T follicular helper cell (primary cell): ENCODE results near the gene MUC6.

Experiments used
- DNase-seq: peaks from one replicate; pipeline ENCODE4 v3.0.0-alpha.2; 2020; ENCODE audit warnings: low read depth

Gene MUC6

GRCh38 chr11:1073261-1073724 is 36.8 kb upstream of the MUC6 start:
- no peak for DNase-seq

GRCh38 chr11:1072821-1073231 is 36.3 kb upstream of the MUC6 start:
- no peak for DNase-seq

- no peak for DNase-seq
Measured at GRCh38 chr11:1072116-1072820, 35.8 kb upstream of the MUC6 start.

GRCh38 chr11:1071571-1072115 is 35.1 kb upstream of the MUC6 start:
- DNase-seq = no peak

GRCh38 chr11:1070594-1071462 is 34.3 kb upstream of the MUC6 start:
- DNase-seq = no peak

GRCh38 chr11:1069740-1070139 is 33.2 kb upstream of the MUC6 start:
- no peak for DNase-seq

GRCh38 chr11:1067812-1068496 is 31.4 kb upstream of the MUC6 start:
- no peak for DNase-seq

- no peak for DNase-seq
Measured at GRCh38 chr11:1064167-1064566, 27.6 kb upstream of the MUC6 start.

GRCh38 chr11:1062075-1062820 is 25.7 kb upstream of the MUC6 start:
- DNase-seq = no peak

GRCh38 chr11:1060852-1061616 is 24.5 kb upstream of the MUC6 start:
- no peak for DNase-seq

- no peak for DNase-seq
Measured at GRCh38 chr11:1060410-1060809, 23.9 kb upstream of the MUC6 start.

- DNase-seq = no peak
Measured at GRCh38 chr11:1059759-1060158, 23.2 kb upstream of the MUC6 start.

- no peak for DNase-seq
Measured at GRCh38 chr11:1057806-1058205, 21.3 kb upstream of the MUC6 start.

- DNase-seq = no peak
Measured at GRCh38 chr11:1055990-1056771, 19.7 kb upstream of the MUC6 start.

GRCh38 chr11:1055109-1055703 is 18.7 kb upstream of the MUC6 start:
- DNase-seq = no peak

- DNase-seq = no peak
Measured at GRCh38 chr11:1054143-1055108, 17.9 kb upstream of the MUC6 start.

- DNase-seq = no peak
Measured at GRCh38 chr11:1053121-1053901, 16.8 kb upstream of the MUC6 start.
